Measurements from ENCODE around the gene DYRK1A.
"Not testable (repeated sequence)": the region's sequence is repeated elsewhere in the genome, so short reads cannot be mapped to it uniquely, and the experiment has no call there.

Gene DYRK1A

DNA sequence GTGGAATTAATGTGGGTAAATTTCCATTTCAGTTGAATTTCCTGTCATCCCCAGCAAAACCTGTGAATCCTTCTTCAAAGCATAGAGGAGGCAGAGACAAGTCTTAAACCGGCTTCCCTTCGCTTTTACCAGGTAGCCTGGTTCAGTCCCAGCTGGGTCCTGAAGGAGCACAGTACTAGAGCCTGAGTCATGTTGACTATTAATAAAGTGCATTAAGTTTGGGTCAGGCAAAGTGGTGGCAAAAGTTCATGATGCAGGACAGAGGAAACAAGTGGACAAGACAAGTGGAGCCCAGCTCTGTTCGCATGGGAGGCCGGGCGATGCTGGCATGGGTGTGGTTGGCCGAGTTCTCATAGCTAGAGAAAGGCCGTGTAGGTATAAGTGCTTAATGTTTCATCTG lies 150.4 kb downstream of the DYRK1A start:
- no peaks in the 10 kb centered on the region for H3K79me2 ChIP-seq
- no peaks in the 10 kb centered on the region for H3K4me1 ChIP-seq
- H3K27me3 ChIP-seq (ENCODE audit: control insufficient read depth, insufficient read depth, low read length): no peaks in the 10 kb centered on the region
- TF ChIP-seq, protein P1, sequence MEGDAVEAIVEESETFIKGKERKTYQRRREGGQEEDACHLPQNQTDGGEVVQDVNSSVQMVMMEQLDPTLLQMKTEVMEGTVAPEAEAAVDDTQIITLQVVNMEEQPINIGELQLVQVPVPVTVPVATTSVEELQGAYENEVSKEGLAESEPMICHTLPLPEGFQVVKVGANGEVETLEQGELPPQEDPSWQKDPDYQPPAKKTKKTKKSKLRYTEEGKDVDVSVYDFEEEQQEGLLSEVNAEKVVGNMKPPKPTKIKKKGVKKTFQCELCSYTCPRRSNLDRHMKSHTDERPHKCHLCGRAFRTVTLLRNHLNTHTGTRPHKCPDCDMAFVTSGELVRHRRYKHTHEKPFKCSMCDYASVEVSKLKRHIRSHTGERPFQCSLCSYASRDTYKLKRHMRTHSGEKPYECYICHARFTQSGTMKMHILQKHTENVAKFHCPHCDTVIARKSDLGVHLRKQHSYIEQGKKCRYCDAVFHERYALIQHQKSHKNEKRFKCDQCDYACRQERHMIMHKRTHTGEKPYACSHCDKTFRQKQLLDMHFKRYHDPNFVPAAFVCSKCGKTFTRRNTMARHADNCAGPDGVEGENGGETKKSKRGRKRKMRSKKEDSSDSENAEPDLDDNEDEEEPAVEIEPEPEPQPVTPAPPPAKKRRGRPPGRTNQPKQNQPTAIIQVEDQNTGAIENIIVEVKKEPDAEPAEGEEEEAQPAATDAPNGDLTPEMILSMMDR (IDR thresholded peaks at IDR 0.05): no peak
- no peak overlapping the region for H3K27ac ChIP-seq
- no peak overlapping the region for H3K4me3 ChIP-seq (ENCODE audit: low read depth, low read length)
- no peak overlapping the region for H2AFZ ChIP-seq
- peaks cover 3% of the 10 kb centered on the region for H3K36me3 ChIP-seq (ENCODE audit: control insufficient read depth, insufficient read depth, low read length)
- H3K9me3 ChIP-seq (ENCODE audit: control insufficient read depth, low read length): no peaks in the 10 kb centered on the region
- no peak overlapping the region for H3K4me2 ChIP-seq (ENCODE audit: low read length)
- no peak overlapping the region for H3K9ac ChIP-seq

GRCh38 chr21:37520801-37521200 lies 154.2 kb downstream of the DYRK1A start:
- no peak overlapping the region for H2AFZ ChIP-seq
- no peaks in the 10 kb centered on the region for H3K9me3 ChIP-seq (ENCODE audit: control insufficient read depth, low read length)
- H3K9ac ChIP-seq: no peak overlapping the region
- H3K36me3 ChIP-seq (ENCODE audit: control insufficient read depth, insufficient read depth, low read length): no peaks in the 10 kb centered on the region
- no peak overlapping the region for H3K27ac ChIP-seq
- H3K4me2 ChIP-seq (ENCODE audit: low read length): no peak overlapping the region
- H3K27me3 ChIP-seq (ENCODE audit: control insufficient read depth, insufficient read depth, low read length): no peaks in the 10 kb centered on the region
- TF ChIP-seq, protein P1 (IDR thresholded peaks at IDR 0.05): no peak
- no peaks in the 10 kb centered on the region for H3K79me2 ChIP-seq
- H3K4me3 ChIP-seq (ENCODE audit: low read depth, low read length): no peak overlapping the region
- no peaks in the 10 kb centered on the region for H3K4me1 ChIP-seq

GRCh38 chr21:37521658-37522057 lies 155.1 kb downstream of the DYRK1A start:
- Histone ChIP-seq H3K4me1 (no peaks in the 10 kb centered on the region), H3K9ac (no peak overlapping the region), H3K27ac (no peak overlapping the region), H3K79me2 (no peaks in the 10 kb centered on the region), H3K27me3 (ENCODE audit: control insufficient read depth, insufficient read depth, low read length) (no peaks in the 10 kb centered on the region), H3K36me3 (ENCODE audit: control insufficient read depth, insufficient read depth, low read length) (no peaks in the 10 kb centered on the region), H3K9me3 (ENCODE audit: control insufficient read depth, low read length) (no peaks in the 10 kb centered on the region), H3K4me2 (ENCODE audit: low read length) (no peak overlapping the region), H3K4me3 (ENCODE audit: low read depth, low read length) (no peak overlapping the region), H2AFZ (no peak overlapping the region)
- TF ChIP-seq, protein P1 (IDR thresholded peaks at IDR 0.05): no peak

- Histone ChIP-seq H3K4me1 (no peaks in the 10 kb centered on the region), H3K9ac (no peak overlapping the region), H3K36me3 (ENCODE audit: control insufficient read depth, insufficient read depth, low read length) (no peaks in the 10 kb centered on the region), H3K9me3 (ENCODE audit: control insufficient read depth, low read length) (no peaks in the 10 kb centered on the region), H3K4me3 (ENCODE audit: low read depth, low read length) (no peak overlapping the region), H3K79me2 (no peaks in the 10 kb centered on the region), H3K27me3 (ENCODE audit: control insufficient read depth, insufficient read depth, low read length) (no peaks in the 10 kb centered on the region), H3K27ac (no peak overlapping the region), H2AFZ (no peak overlapping the region), H3K4me2 (ENCODE audit: low read length) (no peak overlapping the region)
- TF ChIP-seq, protein P1 (IDR thresholded peaks at IDR 0.05): no peak
Observed at GRCh38 chr21:37522641-37523295, 156.2 kb downstream of the DYRK1A start.

- not testable (repeated sequence) for H3K27me3 ChIP-seq (ENCODE audit: control insufficient read depth, insufficient read depth, low read length); H2AFZ ChIP-seq; H3K9me3 ChIP-seq (ENCODE audit: control insufficient read depth, low read length); H3K4me2 ChIP-seq (ENCODE audit: low read length); H3K9ac ChIP-seq; H3K79me2 ChIP-seq; H3K4me3 ChIP-seq (ENCODE audit: low read depth, low read length); H3K27ac ChIP-seq; H3K4me1 ChIP-seq; H3K36me3 ChIP-seq (ENCODE audit: control insufficient read depth, insufficient read depth, low read length)
Observed at GRCh38 chr21:37524944-37525343, 158.4 kb downstream of the DYRK1A start.

Measured in parathyroid adenoma (tissue), 2 donors.